Spleen (tissue), 11 donors: ENCODE measurements around the gene THOC2. TPM values are rescaled to one million over a fixed set of nuclear protein-coding genes. Genes with fewer than 3 reads are reported as not detected.
"Not testable (repeated sequence)": the region's sequence is repeated elsewhere in the genome, so short reads cannot be mapped to it uniquely, and the experiment has no call there.

Experiments
- DNase-seq: peaks from one replicate; pipeline ENCODE4 v3.0.0-alpha.2; 2020
- H3K27ac ChIP-seq, 8 donors: fragments of 200-600 bp; sonication (generic) in 7 of 8; 1 replicate in 4 of 8; 2 replicates in 4 of 8; pipeline versions ENCODE4 v1.5.0 to v1.8.0; 2016 to 2021; ENCODE audit warnings: inconsistent platforms in 4 of 8, mild to moderate bottlenecking in 4 of 8, moderate library complexity in 1 of 8
- H3K27me3 ChIP-seq, 7 donors: fragments of 200-600 bp; sonication (generic) in 6 of 7; replicated peaks in 1 of 7; 1 replicate in 4 of 7; 2 replicates in 3 of 7; pipeline versions ENCODE4 v1.5.0 to v1.8.0; 2016 to 2021; ENCODE audit warnings: inconsistent platforms in 3 of 7, mild to moderate bottlenecking in 1 of 7
- H3K36me3 ChIP-seq, 6 donors: fragments of 200-600 bp; sonication (generic) in 5 of 6; 1 replicate in 4 of 6; 2 replicates in 2 of 6; pipeline versions ENCODE4 v1.5.0 to v1.8.0; 2016 to 2021; ENCODE audit warnings: inconsistent platforms in 2 of 6
- H3K4me1 ChIP-seq, 6 donors: fragments of 200-600 bp; sonication (generic) in 5 of 6; 1 replicate in 3 of 6; 2 replicates in 3 of 6; pipeline versions ENCODE4 v1.5.0 to v1.8.0; 2016 to 2021; ENCODE audit warnings: inconsistent platforms in 3 of 6
- H3K4me3 ChIP-seq, 8 donors: fragments of 200-600 bp; sonication (generic) in 7 of 8; 1 replicate in 4 of 8; 2 replicates in 4 of 8; pipeline versions ENCODE4 v1.5.0 to v1.8.0; 2016 to 2021; ENCODE audit warnings: inconsistent platforms in 4 of 8, mild to moderate bottlenecking in 4 of 8, moderate library complexity in 2 of 8
- H3K9me3 ChIP-seq, 8 donors: fragments of 200-600 bp; sonication (generic) in 7 of 8; 1 replicate in 4 of 8; 2 replicates in 4 of 8; pipeline versions ENCODE4 v1.5.0 to v1.8.0; 2016 to 2021; ENCODE audit warnings: inconsistent platforms in 4 of 8
- CTCF ChIP-seq, 11 experiments: fragments of 200-600 bp in 7 of 11; fragments of 450-650 bp in 4 of 11; sonication (generic) in 4 of 11; IDR thresholded peaks in 8 of 11; conservative IDR thresholded peaks in 3 of 11; 1 replicate in 7 of 11; 2 replicates in 4 of 11; pipeline versions ENCODE4 v1.4.0 to v1.8.0; 2016 to 2021; ENCODE audit warnings: antibody characterized with exemption in 11 of 11, inconsistent platforms in 4 of 11, mild to moderate bottlenecking in 1 of 11
- POLR2A ChIP-seq, 3 donors: fragments of 450-650 bp; IDR thresholded peaks; one replicate each; pipeline ENCODE4 v1.5.1; 2017; ENCODE audit warnings: antibody characterized with exemption in 3 of 3, mild to moderate bottlenecking in 1 of 3
- POLR2AphosphoS5 ChIP-seq, 3 donors: sonication (generic); formaldehyde crosslinking; IDR thresholded peaks; one replicate each; pipeline ENCODE4 v1.5.1; 2017; ENCODE audit warnings: antibody characterized with exemption in 3 of 3
- WGBS, 5 donors: extraction: QIAGEN DNeasy Blood & Tissue Kit in 3 of 5; methylation state at CpG; one replicate each; pipeline versions ENCODE4 v1.1.5 to v1.1.7; 2013 to 2018; 5-methylcytosine and 5-hydroxymethylcytosine counted together
- intact Hi-C: fragments of 100-400 bp; cut with DNase I; formaldehyde crosslinking; loops from one replicate; pipeline ENCODE4 v1.15.0; 2023; ENCODE audit warnings: low total_unique reads
- polyA plus RNA-seq, 3 donors: library from polyadenylated mRNA; stranded (reverse); fragments of 200-250 nt; gene quantifications; one replicate each; pipeline ENCODE4 v1.2.1, GENCODE V29; 2013
- total RNA-seq, 7 donors: library from RNA; depleted of rRNA in 3 of 7; stranded (reverse); fragments of >200 nt in 3 of 7; fragmentation: NEBNext Ultra II Directional in 4 of 7; extraction: Animal tissue kit (Norgen Biotek cat#: 25700) in 4 of 7; gene quantifications; one replicate each; pipeline versions ENCODE4 v1.1.0 to v1.2.1, GENCODE V29; 2016 to 2021
- donor health status: healthy with polysubstance abuse.
- donor health status: DM: no; HTN: no; CAD: no; lungs with moderate emphysema.
- donor health status: DM: no; HTN: no; CAD: no.
- donor health status: Bipolar disorder and iron deficiency.
- donor health status: healthy.
- donor health status: DM: no; HTN: no; CAD: no.
- donor health status: DM: yes; HTN: yes; CAD: no.

The THOC2 gene
- total and polyA plus RNA-seq, 10 donors, result 36.4 to 158 (median 77.8) TPM

GRCh38 chrX:123720486-123720885, 12.4 kb downstream of the THOC2 start:
- Histone ChIP-seq H3K4me1 (peaks cover 0 to 10% (median 0%) of the 10 kb centered on the region in 6 donors), H3K9me3 (peaks cover 0 to 3% (median 0%) of the 10 kb centered on the region in 8 donors), H3K27ac (no peak overlapping the region), H3K27me3 (no peaks in the 10 kb centered on the region), H3K36me3 (peaks cover 0 to 4% (median 0%) of the 10 kb centered on the region in 6 donors), H3K4me3 (no peak overlapping the region)
- 57 to 75% (median 62%) methylated on average over 2 of the region's 2 CpGs for WGBS, 5 donors
- intact Hi-C loops, result no loop called here
- TF ChIP-seq CTCF (IDR thresholded peaks at IDR 0.05 in 8 of 11, conservative IDR thresholded peaks at IDR 0.05 in 3 of 11), result no peak
- TF ChIP-seq POLR2AphosphoS5 (IDR thresholded peaks at IDR 0.05), result no peak
- TF ChIP-seq POLR2A (IDR thresholded peaks at IDR 0.05), result no peak
- no peak for DNase-seq

GRCh38 chrX:123713841-123714240, 19.0 kb downstream of the THOC2 start:
- DNase-seq, result no peak
- Histone ChIP-seq H3K27me3 (no peaks in the 10 kb centered on the region), H3K27ac (no peak overlapping the region), H3K4me1 (peaks cover 0 to 29% (median 3%) of the 10 kb centered on the region in 6 donors), H3K4me3 (no peak overlapping the region), H3K36me3 (peaks cover 0 to 10% (median 0%) of the 10 kb centered on the region in 6 donors), H3K9me3 (peaks cover 0 to 3% (median 0%) of the 10 kb centered on the region in 8 donors)
- intact Hi-C loops, result no loop called here
- TF ChIP-seq POLR2AphosphoS5 (IDR thresholded peaks at IDR 0.05) (no peak), POLR2A (IDR thresholded peaks at IDR 0.05) (no peak), CTCF (IDR thresholded peaks at IDR 0.05 in 8 of 11, conservative IDR thresholded peaks at IDR 0.05 in 3 of 11) (no peak)

- H3K4me3 ChIP-seq, result no peak overlapping the region
- intact Hi-C loops, result no loop called here
- WGBS, 5 donors, result 63 to 90% (median 71%) methylated on average over 4 of the region's 4 CpGs
Measured at GRCh38 chrX:123713434-123713833, 19.4 kb downstream of the THOC2 start.

GRCh38 chrX:123711201-123711600, 21.7 kb downstream of the THOC2 start:
- DNase-seq, H3K27ac ChIP-seq, H3K27me3 ChIP-seq, H3K9me3 ChIP-seq, intact Hi-C loops, H3K4me3 ChIP-seq, H3K36me3 ChIP-seq: not testable (repeated sequence)
- H3K4me1 ChIP-seq, result peaks cover 0 to 29% (median 3%) of the 10 kb centered on the region in 6 donors
- WGBS, 5 donors, result 87 to 100% (median 97%) methylated on average over 5 of the region's 5 CpGs

More at GRCh38 chrX:123713434-123713833, 19.4 kb downstream of the THOC2 start:
- Histone ChIP-seq H3K9me3 (peaks cover 0 to 3% (median 0%) of the 10 kb centered on the region in 8 donors), H3K27ac (no peak overlapping the region), H3K36me3 (peaks cover 0 to 10% (median 0%) of the 10 kb centered on the region in 6 donors), H3K27me3 (no peaks in the 10 kb centered on the region), H3K4me1 (peaks cover 0 to 29% (median 3%) of the 10 kb centered on the region in 6 donors)
- TF ChIP-seq POLR2AphosphoS5 (IDR thresholded peaks at IDR 0.05) (no peak), CTCF (IDR thresholded peaks at IDR 0.05 in 8 of 11, conservative IDR thresholded peaks at IDR 0.05 in 3 of 11) (no peak), POLR2A (IDR thresholded peaks at IDR 0.05) (no peak)
- DNase-seq, result no peak

DNA sequence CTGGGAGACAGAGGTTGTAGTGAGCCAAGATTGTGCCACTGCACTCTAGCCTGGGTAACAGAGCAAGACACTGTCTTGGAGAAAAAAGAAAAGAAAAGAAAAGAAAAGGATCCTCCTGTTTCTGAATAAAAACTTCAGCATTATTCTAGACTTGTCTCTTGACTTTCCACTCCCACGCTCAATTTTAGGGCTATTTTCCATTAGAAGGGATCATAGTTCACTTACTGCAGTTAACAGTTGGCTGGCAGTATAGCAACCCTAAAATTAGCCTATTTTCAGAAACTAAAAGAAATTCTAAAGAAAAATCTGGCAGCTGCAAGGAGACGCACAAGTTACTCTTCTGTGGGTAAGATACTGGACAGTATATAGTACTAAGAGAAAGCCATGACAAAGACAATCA, 28.1 kb downstream of the THOC2 start:
- H3K36me3 ChIP-seq, result peaks cover 0 to 6% (median 0%) of the 10 kb centered on the region in 6 donors
- H3K4me1 ChIP-seq, result no peaks in the 10 kb centered on the region
- intact Hi-C loops, result no loop called here
- WGBS, 5 donors, result 75 to 89% (median 83%) methylated on average over 2 of the region's 2 CpGs
- no peak for DNase-seq
- H3K9me3 ChIP-seq, result no peaks in the 10 kb centered on the region
- no peaks in the 10 kb centered on the region for H3K27me3 ChIP-seq
- no peak overlapping the region for H3K27ac ChIP-seq
- no peak for TF ChIP-seq POLR2AphosphoS5 (IDR thresholded peaks at IDR 0.05)
- TF ChIP-seq POLR2A (IDR thresholded peaks at IDR 0.05), result no peak
- TF ChIP-seq CTCF (IDR thresholded peaks at IDR 0.05 in 8 of 11, conservative IDR thresholded peaks at IDR 0.05 in 3 of 11), result no peak
- H3K4me3 ChIP-seq, result no peak overlapping the region
